ENCODE results near the gene SH3RF3.

Gene SH3RF3

DNA sequence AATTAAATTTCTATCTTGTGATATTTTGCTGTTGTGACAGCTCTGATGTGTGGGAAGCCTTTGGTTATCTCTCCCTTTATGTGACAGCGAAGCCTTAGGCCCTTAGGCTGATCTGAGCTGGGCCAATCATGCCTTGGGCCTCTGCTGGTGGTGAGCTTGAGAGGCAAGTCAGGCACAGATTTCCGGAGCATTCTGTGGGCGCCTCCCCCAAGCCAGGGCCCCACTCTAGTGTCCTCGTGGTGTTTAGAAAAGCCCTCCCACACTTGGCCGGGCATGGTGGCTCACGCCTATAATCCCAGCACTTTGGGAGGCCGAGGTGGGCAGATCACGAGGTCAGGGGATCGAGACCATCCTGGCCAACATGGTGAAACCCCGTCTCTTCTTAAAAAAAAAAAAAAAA is 239.8 kb downstream of the SH3RF3 start:
- no peak for DNase-seq

DNA sequence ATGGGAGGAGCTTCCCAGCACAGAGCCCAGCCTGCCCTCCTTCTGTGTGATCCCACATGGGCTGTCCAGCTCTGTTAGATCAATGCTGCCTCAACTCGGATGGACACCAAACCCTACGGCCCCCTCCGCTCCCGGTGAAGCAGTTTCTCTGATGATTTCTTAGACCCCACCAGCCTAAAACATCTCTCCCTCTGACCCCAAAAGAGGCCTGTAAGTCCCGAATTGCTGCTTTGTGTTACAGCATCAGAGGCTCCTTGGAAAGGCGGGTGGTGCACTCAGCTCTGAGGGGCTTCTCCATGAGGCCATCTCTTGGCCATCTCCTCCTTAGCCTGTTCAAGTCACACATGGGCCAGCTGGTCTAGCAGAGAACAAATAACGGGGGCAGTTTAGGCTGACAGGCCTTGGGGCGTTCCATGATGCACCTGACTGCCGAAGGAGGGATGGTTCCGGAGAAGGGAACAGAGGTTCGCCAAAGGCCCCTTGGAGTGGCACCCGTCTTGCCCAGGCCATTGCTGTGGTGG is 240.7 kb downstream of the SH3RF3 start:
- no peak for DNase-seq

- DNase-seq, result no peak
Observed at GRCh38 chr2:109370399-109371035, 241.5 kb downstream of the SH3RF3 start.

DNA sequence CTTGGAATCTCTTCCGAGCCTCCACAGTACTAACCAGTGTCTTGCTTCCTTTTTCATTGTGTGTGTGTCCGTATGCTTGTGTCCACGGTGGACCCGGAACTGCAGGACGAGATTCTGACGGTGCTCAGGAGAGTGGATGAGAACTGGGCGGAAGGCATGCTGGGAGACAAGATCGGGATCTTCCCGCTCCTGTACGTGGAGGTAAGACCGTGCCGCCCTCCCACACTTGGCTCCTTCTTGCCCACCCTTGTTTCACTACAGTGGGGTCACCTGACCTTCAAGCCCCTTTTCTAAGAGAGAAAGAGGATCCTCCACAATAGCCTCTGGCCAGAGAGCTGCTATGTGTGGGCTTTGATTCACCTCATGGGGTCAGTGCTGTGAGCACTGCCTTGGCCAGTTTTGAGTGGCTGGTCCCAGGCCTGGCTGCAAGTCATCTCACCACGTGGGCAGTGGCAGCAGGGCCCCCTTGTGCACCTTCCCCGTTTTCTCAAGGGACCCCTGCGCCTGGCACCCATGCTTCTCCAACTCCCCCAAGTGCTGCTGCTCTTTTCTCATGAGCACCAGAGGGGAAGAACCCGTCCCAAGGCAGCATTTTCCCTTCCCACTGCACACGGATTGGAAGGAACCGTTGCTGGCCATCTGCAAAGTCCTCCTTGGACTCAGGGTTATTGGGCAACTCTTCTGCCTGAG is 242.6 kb downstream of the SH3RF3 start:
- no peak for DNase-seq

GRCh38 chr2:109372171-109372568 is 243.2 kb downstream of the SH3RF3 start:
- no peak for DNase-seq

DNA sequence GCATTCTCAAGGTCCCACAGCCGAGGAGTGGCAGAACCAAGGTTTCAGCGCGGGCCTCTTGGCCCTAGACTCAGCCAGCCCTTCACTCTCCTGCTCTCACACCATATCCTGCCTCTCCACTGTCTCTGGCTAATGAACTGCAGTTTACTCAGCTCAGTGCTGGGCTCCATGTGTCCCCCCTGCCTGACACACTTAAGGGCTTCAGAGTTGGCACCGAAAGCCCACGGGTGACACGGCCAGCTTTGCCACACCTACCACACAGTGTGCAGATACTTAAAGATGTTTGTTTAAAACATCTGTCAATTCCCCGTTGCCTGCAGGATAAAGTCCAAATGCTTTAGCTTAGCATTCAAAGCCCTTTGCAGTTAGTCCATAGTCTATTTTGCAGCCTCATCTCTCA is 243.6 kb downstream of the SH3RF3 start:
- DNase-seq, result no peak

DNA sequence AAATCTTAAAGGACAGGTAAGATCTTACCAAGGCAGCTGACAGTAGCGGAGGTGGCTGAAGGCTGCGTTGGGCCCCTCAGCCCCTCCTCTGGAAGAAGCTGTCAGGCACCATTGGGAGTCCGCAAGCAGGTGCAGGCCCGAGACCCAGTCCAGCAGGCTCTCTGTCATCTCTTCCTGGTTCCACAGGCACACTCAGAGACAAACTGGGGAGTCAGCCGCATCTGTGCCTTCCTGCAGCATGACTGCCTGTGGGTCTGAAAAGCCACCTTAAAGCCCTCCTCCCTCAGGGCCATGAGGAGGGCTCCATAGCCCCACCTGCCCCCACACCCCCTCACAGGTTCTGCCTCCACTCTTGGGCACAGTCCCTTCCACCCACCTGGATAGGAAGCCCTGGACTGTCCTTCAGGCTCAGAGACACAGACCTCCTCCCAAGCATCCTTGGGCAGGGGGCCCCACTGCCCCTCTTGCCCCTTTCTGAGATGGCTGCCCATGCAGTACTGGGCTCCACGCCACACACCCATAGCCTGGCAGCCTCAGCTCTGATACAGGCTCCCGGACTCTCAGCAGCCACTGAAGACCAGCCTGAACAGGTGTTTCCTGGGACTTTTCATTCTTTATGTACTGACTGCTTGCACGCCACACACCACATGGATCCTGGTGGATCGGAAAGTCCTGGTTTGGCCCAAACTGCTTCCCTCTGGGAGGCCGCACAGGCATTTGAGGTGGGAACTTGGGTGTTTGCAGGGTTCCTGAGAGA is 245.0 kb downstream of the SH3RF3 start:
- DNase-seq, result no peak

GRCh38 chr2:109374548-109375130 is 245.6 kb downstream of the SH3RF3 start:
- no peak for DNase-seq

DNA sequence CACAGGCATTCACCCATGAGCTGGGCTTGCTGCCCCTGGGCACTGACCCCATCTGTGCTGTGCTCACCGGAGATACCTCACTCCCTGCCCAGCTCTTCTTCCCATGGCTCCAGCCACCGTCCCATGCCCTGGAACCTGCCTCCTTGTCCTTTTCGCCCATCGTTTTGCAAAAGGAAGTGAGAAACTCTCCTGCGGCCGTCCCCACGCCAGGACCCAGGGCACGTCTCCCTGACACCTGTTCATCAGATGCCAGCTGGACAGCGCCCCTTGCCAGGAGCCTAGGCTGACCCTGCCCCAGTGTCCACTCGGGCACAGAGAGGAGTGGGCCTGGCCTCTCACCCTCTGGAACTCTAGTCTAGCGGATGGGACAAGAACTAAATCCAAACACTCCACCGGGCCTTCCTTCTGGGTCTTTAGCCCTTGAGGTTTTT is 246.1 kb downstream of the SH3RF3 start:
- DNase-seq, result no peak

- no peak for DNase-seq
Observed at GRCh38 chr2:109375656-109376055, 246.7 kb downstream of the SH3RF3 start.

DNA sequence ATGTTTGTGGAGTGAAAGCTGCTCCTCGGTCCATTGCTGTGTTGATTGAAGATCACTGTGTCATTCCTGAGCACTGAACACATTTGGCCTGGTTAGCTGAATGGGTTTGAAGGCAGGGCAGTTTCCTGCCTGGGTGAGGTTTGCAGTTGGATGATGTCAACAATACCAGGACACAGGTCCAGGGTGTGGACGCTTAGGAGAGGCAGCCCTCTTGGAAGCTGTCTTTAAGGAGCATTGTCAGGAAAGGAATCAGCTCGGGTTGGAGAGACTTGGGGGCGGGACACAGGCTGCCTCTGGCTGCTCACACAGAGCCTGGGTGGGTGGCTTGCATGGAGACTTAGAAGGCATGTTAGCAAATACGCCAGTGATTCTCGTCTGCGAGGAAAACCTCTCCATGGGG is 247.1 kb downstream of the SH3RF3 start:
- DNase-seq, result no peak

DNA sequence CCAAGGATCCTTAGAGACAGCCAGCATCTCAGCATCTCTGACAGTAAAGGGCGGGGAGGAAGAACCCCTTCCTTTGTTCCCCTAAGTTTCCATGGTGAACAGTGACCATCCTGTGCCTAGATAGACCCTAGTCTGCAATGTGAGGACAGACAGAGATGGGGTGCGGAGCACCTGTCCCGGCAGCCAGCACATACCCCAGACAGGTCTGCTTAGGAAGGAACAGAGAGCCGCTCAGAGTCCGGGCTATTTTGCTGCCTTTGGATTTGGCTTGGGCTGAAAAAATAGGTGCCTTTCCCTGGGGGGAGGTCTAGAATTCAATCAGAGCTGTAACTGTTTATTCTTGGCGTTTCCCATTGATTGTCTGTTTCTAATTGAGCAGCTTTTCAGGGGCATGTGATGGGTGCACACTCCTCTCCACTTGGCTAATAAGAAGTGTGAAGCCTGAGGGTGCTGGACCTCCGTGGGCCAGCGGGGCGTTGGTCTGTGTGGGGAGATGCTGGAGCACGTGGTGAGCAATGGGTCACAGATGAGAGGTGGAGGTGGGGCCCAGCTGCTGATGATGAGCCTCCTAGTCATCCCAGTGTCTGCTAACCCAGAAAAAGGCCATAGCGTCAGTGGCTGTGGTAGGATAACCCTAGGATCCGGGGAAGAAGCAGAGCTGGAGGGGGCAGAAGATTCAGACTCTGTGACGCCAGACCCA is 247.9 kb downstream of the SH3RF3 start:
- no peak for DNase-seq

DNA sequence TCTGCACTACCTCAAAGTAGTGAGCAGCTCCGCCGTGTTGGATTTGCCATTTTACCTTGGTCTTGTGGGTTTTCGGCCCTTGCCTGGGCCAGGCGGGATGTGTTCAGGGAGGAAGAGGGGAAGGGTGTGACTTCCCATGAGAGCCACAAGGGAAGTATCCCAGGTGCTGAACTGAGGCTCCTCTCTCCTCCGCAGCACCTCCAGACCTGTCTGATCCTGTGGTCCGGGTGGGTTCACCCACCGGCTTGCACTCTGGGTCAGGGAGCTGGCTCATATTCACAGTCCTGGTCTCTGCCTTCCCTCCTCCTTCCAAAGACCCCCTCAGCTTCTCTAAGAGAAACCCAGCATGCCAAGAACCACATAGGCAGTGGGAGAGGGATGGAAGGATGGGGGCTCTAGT is 249.0 kb downstream of the SH3RF3 start:
- no peak for DNase-seq

DNA sequence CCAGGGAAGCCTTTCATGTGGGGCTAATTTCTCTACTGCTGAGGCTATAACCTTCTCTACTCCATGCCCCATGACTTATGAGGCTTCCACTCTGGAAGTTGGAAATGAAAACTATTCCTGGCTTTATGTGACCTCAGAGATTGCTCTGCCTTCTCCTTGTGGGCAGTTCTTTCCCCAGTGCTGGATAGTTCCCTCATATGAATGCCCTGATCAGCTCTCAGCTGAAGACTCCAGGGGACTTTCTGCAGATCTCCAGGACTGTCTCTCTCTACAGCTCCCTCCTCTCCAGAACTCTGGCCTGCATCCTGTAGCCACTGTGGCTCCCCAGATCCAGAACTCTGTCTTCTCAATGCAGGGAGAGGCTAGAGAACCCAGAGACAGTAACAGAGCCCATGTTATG is 249.7 kb downstream of the SH3RF3 start:
- DNase-seq, result no peak

DNA sequence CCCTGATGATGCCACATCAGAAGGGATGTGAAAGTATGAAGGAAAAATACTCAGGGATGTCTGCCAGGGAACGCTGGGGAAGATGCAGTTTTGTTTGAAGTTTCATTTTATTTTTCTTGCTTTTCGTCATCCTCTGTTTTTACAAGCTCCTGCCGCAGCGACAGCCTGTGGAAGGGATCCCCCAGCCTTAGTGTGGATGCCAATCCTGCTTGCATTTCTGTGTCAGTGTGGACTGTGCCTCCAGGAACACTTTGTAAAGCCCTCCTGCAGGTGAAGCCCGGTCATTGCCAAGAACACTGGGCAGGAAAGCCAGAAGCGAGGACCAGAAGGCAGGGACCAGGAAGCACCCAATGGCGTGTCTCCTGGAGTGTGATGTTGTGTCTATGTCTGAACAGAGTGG is 250.5 kb downstream of the SH3RF3 start:
- no peak for DNase-seq

- DNase-seq, result no peak
Observed at GRCh38 chr2:109380502-109381326, 251.7 kb downstream of the SH3RF3 start.

GRCh38 chr2:109381327-109381820 is 252.4 kb downstream of the SH3RF3 start:
- no peak for DNase-seq

DNA sequence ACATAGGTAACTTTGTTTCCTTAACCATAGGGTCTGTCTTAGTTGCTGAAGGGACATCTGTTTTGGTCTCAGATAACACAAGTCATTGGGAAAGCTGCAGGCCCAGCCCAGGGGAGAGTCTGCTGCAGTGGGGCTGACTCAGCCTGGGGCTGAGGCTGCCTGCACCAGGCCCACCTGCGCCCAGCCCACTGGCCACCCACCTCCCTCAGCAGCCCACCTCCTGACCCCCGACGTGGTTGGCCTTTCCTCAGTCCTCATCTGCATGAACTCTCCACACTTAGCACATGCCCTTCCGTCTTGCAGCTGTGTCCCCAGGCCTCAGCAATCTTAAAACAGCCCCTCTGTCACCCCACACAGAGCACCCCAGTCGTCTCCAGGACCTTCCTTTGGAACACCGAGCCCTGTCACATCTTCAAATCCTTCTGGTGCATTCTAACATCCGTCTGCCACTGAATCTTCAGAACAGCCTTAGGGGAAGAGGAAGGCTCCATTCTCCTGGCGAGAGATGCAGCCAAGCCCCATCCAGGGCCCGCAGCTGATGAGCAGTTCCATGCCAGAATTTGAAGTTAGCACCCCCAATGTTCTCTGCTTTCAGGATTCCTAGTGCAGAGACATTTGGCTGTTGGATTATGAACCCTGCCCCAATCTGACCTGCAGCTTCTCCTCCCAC is 253.4 kb downstream of the SH3RF3 start:
- DNase-seq, result no peak

DNA sequence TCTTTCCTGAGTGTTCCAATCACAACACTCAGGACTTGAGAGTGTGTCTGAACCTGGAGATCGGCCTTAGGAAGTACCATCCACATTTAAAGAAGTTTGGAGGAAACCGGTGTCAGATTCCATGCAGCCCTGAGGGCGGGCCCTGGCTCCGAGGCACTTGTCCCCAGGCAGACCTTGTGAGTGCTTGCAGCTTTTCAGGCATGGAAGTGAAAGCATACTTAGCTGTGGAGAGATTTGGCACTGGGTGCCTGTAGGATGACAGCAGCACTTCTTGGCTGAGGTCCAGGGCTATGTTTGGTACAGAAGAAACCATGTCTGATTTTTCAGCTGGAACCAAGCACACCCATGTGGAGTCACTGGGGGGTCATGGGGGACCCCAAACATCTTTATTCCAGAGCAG is 253.9 kb downstream of the SH3RF3 start:
- peak; percentile 13 for DNase-seq

- no peak for DNase-seq
Observed at GRCh38 chr2:109383505-109384307, 254.7 kb downstream of the SH3RF3 start.

Data from hematopoietic multipotent progenitor cell treated with erythropoietin and hydrocortisone succinate and interleukin-3 and kit ligand, for 6 days (in vitro differentiated cells).